Heart left ventricle (tissue), 16 donors: Measurements from ENCODE around the gene CCNL2. TPM values are rescaled to one million over a fixed set of nuclear protein-coding genes. Genes with fewer than 3 reads are reported as not detected.
A peak's percentile ranks its signal among the peaks of the same experiment; 100 is the strongest.

ENCODE experiments used
- ATAC-seq, 4 donors: fragments of 200-7000 bp; cut with Tn5 transposase; one replicate each; pipeline ENCODE4 v1.9.1; 2020 to 2022; ENCODE audit warnings: moderate library complexity in 4 of 4, mild to moderate bottlenecking in 3 of 4, moderate number of reproducible peaks in 1 of 4
- DNase-seq, 5 donors: peaks; one replicate each; pipeline ENCODE4 v3.0.0-alpha.2; 2020
- H3K27ac ChIP-seq, 12 donors: fragments of 200-600 bp; sonication (generic) in 4 of 12; one replicate each; pipeline versions ENCODE4 v1.5.0 to v1.8.0; 2016 to 2022; ENCODE audit warnings: mild to moderate bottlenecking in 2 of 12
- H3K27me3 ChIP-seq, 9 donors: fragments of 200-600 bp; sonication (generic) in 2 of 9; one replicate each; pipeline versions ENCODE4 v1.5.1 to v1.8.0; 2016 to 2022; ENCODE audit warnings: mild to moderate bottlenecking in 3 of 9
- H3K36me3 ChIP-seq, 9 donors: fragments of 200-600 bp; sonication (generic) in 2 of 9; one replicate each; pipeline versions ENCODE4 v1.5.0 to v1.8.0; 2018 to 2022; ENCODE audit warnings: mild to moderate bottlenecking in 2 of 9
- H3K4me1 ChIP-seq, 12 donors: fragments of 200-600 bp; sonication (generic) in 4 of 12; one replicate each; pipeline versions ENCODE4 v1.5.0 to v1.8.0; 2016 to 2022; ENCODE audit warnings: mild to moderate bottlenecking in 3 of 12
- H3K4me3 ChIP-seq, 12 donors: fragments of 200-600 bp; sonication (generic) in 4 of 12; one replicate each; pipeline versions ENCODE4 v1.5.0 to v1.8.0; 2017 to 2022; ENCODE audit warnings: mild to moderate bottlenecking in 9 of 12, moderate library complexity in 4 of 12
- H3K9me3 ChIP-seq, 12 donors: fragments of 200-600 bp; sonication (generic) in 4 of 12; one replicate each; pipeline versions ENCODE4 v1.5.0 to v1.8.0; 2016 to 2022; ENCODE audit warnings: mild to moderate bottlenecking in 1 of 12
- POLR2A ChIP-seq, 2 donors: fragments of 450-650 bp; IDR thresholded peaks; one replicate each; pipeline ENCODE4 v1.6.1; 2017; ENCODE audit warnings: antibody characterized with exemption in 2 of 2, mild to moderate bottlenecking in 2 of 2, moderate library complexity in 2 of 2
- WGBS, 4 donors: extraction: QIAGEN DNeasy Blood & Tissue Kit in 2 of 4; methylation state at CpG; one replicate each; pipeline versions ENCODE4 v1.1.5 to v1.1.7; 2013 to 2018; 5-methylcytosine and 5-hydroxymethylcytosine counted together
- intact Hi-C, 10 donors: fragments of 100-400 bp; cut with DNase I; formaldehyde crosslinking; loops; one replicate each; pipeline versions ENCODE4 v1.11.1 to v1.14.2; 2022
- polyA plus RNA-seq, 2 donors: library from polyadenylated mRNA; stranded (reverse); fragments of 200-250 nt; gene quantifications; one replicate each; pipeline ENCODE4 v1.2.3, GENCODE V29; 2013
- total RNA-seq, 9 donors: library from RNA; depleted of rRNA in 2 of 9; stranded (reverse); fragments of >200 nt in 2 of 9; fragmentation: NEBNext Ultra II Directional in 3 of 9; extraction: Animal tissue kit (Norgen Biotek cat#: 25700) in 3 of 9; gene quantifications; one replicate each; pipeline versions ENCODE4 v1.1.0 to v1.2.4, GENCODE V29; 2016 to 2023
- TF ChIP-seq, protein P1 (sequence below), 12 donors: fragments of 200-600 bp; sonication (generic) in 4 of 12; IDR thresholded peaks; one replicate each; pipeline versions ENCODE4 v1.5.0 to v1.8.0; 2018 to 2022; ENCODE audit warnings: antibody characterized with exemption in 12 of 12, mild to moderate bottlenecking in 5 of 12
- donor health status: ischemic (EF 13 %, LVEDD 7.1; RV severe dilation, severe dysfunction).
- donor health status: healthy with polysubstance abuse.
- donor health status: DM: no; HTN: yes; CAD: no.
- donor health status: DM: no; HTN: no; CAD: no.
- donor health status: ischemic (EF 25% LVEDD 6.9; RV normal size, moderate dysfunction).
- donor health status: ischemic (EF 25% LVEDD 5.7; RV mildly dilated, moderate dysfunction).
- donor health status: healthy.
- donor health status: DM: yes; HTN: yes; CAD: no.
- donor health status: ischemic (EF 35%, LVEDD 5.7; RV mildly dilated, moderate dysfunction).
- donor health status: nonischemic (EF 11% LVEDD 7.7; RV severe dilation, severe dysfunction).
- donor health status: DM: yes; HTN: yes; CAD: no.
- donor health status: PGD.
- donor health status: ischemic (EF 29% LVEDD 5.4; RV normal size, mild dysfunction).
- donor health status: nonischemic (EF 23%, LVEDD 6.1; RV moderate dilation, normal function).

CCNL2 gene
- total and polyA plus RNA-seq, 11 donors, result 35.4 to 87.8 (median 50.7) TPM

DNA sequence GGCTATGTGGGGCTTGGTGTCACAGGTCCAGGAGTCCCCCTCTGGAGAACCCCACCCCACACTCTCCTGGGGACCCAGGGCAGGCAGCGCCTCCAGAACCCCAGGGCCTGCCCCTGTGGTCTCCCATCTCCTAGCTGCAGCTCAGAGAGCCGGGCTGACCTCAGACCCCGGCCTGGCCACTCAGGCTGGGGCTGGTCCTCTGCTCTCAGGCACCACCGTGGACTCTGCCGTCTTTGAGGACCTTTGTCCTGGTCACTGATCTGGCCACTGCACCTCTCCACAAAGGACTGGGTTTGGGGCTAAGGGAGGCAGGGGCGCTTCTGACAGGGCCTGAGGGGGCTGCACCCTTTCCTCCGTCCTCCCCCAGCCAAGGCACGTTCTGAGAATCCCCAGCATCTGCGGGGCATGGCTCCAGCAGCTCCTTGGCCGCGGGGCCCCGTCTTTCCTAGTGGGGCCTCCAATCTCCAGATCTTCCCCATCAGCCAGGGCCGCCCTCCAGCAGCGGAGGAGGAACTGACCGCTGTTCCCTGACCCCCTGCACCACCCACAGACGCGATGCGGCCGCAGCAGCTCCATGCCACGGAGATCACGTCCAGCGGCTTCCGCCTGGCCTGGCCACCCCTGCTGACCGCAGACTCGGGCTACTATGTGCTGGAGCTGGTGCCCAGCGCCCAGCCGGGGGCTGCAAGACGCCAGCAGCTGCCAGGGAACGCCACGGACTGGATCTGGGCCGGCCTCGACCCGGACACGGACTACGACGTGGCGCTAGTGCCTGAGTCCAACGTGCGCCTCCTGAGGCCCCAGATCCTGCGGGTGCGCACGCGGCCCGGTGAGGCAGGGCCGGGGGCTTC, 39.6 kb upstream of the CCNL2 start:
- Histone ChIP-seq H3K9me3 (no peaks in the 10 kb centered on the region), H3K27me3 (peaks cover 0 to 30% (median 0%) of the 10 kb centered on the region in 9 donors), H3K4me3 (no peak overlapping the region), H3K4me1 (peaks cover 8 to 49% (median 36%) of the 10 kb centered on the region in 12 donors), H3K27ac (no peak overlapping the region), H3K36me3 (no peaks in the 10 kb centered on the region)
- DNase-seq (peak in 1 of 5 donors; percentile 57), ATAC-seq (no peak)
- WGBS, 4 donors, result 90 to 95% (median 92%) methylated on average over 22 to 45 of the region's 45 CpGs
- TF ChIP-seq, protein P1, sequence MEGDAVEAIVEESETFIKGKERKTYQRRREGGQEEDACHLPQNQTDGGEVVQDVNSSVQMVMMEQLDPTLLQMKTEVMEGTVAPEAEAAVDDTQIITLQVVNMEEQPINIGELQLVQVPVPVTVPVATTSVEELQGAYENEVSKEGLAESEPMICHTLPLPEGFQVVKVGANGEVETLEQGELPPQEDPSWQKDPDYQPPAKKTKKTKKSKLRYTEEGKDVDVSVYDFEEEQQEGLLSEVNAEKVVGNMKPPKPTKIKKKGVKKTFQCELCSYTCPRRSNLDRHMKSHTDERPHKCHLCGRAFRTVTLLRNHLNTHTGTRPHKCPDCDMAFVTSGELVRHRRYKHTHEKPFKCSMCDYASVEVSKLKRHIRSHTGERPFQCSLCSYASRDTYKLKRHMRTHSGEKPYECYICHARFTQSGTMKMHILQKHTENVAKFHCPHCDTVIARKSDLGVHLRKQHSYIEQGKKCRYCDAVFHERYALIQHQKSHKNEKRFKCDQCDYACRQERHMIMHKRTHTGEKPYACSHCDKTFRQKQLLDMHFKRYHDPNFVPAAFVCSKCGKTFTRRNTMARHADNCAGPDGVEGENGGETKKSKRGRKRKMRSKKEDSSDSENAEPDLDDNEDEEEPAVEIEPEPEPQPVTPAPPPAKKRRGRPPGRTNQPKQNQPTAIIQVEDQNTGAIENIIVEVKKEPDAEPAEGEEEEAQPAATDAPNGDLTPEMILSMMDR (IDR thresholded peaks at IDR 0.05), result no peak
- no peak for TF ChIP-seq POLR2A (IDR thresholded peaks at IDR 0.05)
- intact Hi-C loops, result no loop called here

DNA sequence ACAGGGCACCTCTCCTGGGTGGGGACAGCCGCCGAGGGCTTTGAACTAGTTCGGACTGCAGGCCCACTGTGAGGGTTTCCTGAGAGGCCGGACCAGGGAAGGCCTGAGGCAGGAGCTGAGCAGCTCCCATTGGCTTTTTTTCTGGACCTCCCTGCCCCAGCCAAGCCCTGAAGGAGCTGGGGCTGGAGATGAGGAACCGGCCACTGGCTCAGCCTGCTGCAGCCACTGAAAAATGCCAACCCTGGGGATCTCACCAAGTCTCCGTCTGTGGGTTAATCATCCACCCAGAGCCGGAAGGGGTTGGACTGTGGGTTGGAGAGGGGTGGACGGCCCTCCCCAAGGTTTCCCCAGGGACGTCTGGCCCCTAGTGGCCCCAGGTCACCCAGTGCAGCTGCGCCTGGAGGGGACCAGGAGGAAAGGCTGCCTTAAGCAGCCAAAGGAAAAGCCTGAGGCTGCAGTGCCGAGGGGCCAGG, 38.8 kb upstream of the CCNL2 start:
- intact Hi-C loops, result loop anchor here in 1 of 10 donors (2.0 kb wide), 1 partner anchor 35 kb away; no protein-coding TSS in a partner anchor
- H3K27ac ChIP-seq, result no peak overlapping the region
- no peaks in the 10 kb centered on the region for H3K36me3 ChIP-seq
- TF ChIP-seq, protein P1 (IDR thresholded peaks at IDR 0.05), result no peak
- TF ChIP-seq POLR2A (IDR thresholded peaks at IDR 0.05), result no peak
- H3K9me3 ChIP-seq, result no peaks in the 10 kb centered on the region
- H3K4me3 ChIP-seq, result peak overlapping the region in 1 of 12 donors; percentile 62
- WGBS, 4 donors, result 73 to 79% (median 76%) methylated on average over 7 to 11 of the region's 11 CpGs
- ATAC-seq, result no peak
- peaks cover 8 to 57% (median 44%) of the 10 kb centered on the region in 12 donors for H3K4me1 ChIP-seq
- peak in 1 of 5 donors; percentile 25 for DNase-seq
- peaks cover 0 to 35% (median 0%) of the 10 kb centered on the region in 9 donors for H3K27me3 ChIP-seq

DNA sequence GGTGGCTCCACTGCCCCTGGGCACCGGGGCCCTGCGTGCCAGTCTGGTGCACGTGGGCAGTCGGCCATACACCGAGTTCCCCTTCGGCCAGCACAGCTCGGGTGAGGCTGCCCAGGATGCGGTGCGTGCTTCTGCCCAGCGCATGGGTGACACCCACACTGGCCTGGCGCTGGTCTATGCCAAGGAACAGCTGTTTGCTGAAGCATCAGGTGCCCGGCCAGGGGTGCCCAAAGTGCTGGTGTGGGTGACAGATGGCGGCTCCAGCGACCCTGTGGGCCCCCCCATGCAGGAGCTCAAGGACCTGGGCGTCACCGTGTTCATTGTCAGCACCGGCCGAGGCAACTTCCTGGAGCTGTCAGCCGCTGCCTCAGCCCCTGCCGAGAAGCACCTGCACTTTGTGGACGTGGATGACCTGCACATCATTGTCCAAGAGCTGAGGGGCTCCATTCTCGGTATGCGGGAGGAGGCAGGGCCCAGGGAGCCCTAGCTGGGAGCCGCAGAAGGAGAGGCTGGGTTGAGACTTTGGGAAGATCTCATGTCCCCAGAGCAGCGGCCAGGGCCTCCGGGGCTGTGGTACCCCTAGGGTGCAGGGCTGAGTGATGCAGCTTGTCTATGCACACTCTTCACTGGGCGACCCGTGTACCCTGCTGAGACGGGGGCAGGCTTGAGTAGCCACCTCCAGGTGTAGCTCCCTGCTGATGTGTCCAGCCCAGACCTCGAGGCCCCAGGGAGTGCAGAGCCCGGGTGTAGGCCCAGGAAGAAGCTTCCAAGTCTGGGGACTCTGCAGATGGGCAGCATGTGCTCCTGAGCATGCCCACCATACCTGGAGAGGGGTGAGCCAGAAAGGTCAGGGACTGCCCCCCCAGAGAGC, 38.1 kb upstream of the CCNL2 start:
- no peaks in the 10 kb centered on the region for H3K36me3 ChIP-seq
- ATAC-seq (no peak), DNase-seq (peak in 1 of 5 donors; percentile 56)
- H3K4me3 ChIP-seq, result peak overlapping the region in 8 of 12 donors; percentile 10 to 69 (median 63)
- TF ChIP-seq, protein P1 (IDR thresholded peaks at IDR 0.05), result no peak
- no peak for TF ChIP-seq POLR2A (IDR thresholded peaks at IDR 0.05)
- H3K4me1 ChIP-seq, result peaks cover 15 to 64% (median 51%) of the 10 kb centered on the region in 12 donors
- peaks cover 0 to 35% (median 0%) of the 10 kb centered on the region in 9 donors for H3K27me3 ChIP-seq
- intact Hi-C loops, result loop anchor here in 1 of 10 donors (2.0 kb wide), 1 partner anchor 34 kb away; no protein-coding TSS in a partner anchor
- WGBS, 4 donors, result 79 to 88% (median 82%) methylated on average over 4 to 31 of the region's 31 CpGs
- H3K9me3 ChIP-seq, result no peaks in the 10 kb centered on the region
- H3K27ac ChIP-seq, result peak overlapping the region in 1 of 12 donors; percentile 96
